Measurements from ENCODE around the gene EHD1.

Gene EHD1

DNA sequence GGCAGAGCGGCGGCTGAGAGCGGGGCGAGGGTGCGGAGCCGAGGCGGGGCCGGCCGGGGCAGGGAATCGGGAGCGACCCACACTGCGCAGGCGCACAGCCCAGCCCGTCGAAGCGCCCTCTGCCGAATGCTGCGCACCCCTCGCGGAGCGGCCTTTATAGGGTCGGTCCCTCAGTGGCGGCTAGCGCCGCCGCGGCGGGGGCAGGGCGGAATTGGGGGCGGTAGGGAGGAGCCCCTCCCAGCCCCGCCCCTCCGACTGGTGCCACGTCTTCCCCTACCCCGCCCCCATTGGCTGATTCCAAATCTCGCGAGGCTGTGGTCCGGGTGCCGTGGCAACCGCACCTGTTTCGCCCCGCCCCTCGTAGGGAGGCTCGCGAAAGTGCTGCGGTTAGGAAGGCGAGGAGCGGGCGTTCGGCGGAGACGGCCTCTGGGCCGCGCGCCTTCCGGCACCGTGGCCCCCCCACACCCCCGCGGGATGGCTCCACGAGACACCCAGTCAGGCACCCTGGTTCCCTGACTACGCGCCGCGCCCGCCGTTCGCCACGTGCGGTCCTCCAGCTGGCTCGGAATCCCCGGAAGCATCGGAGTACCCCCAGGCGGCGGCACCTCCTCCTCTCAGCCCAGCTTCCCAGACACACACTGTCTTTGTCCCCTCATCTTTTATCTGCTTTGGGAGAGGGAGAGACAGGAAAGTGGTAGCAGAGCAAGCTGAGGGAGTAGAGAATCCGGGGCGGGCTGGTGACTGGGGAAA is at the start of gene EHD1:
EHD1 (minus strand) TSS at position 128 of the 750 bp plus-strand sequence. CDS start 157 bp downstream, outside the sequence.
- peak within 1 kb of the TSS; percentile 90 for H3K4me3 ChIP-seq (ENCODE audit: insufficient read depth, low read length, poor library complexity, severe bottlenecking)
- H3K27me3 ChIP-seq (ENCODE audit: low read length): no peaks in the 10 kb centered on the region
- H4K20me1 ChIP-seq (ENCODE audit: low read depth, low read length): no peaks in the 10 kb centered on the region; the same call in 1 of the 2 replicates
- no peaks in the 10 kb centered on the region for H3K9me2 ChIP-seq (replicated peaks; ENCODE audit: insufficient read depth, low read length)
- TF ChIP-seq EZH2phosphoT487 (conservative IDR thresholded peaks at IDR 0.05; ENCODE audit: low read length): no peak
- TF ChIP-seq, protein P1, sequence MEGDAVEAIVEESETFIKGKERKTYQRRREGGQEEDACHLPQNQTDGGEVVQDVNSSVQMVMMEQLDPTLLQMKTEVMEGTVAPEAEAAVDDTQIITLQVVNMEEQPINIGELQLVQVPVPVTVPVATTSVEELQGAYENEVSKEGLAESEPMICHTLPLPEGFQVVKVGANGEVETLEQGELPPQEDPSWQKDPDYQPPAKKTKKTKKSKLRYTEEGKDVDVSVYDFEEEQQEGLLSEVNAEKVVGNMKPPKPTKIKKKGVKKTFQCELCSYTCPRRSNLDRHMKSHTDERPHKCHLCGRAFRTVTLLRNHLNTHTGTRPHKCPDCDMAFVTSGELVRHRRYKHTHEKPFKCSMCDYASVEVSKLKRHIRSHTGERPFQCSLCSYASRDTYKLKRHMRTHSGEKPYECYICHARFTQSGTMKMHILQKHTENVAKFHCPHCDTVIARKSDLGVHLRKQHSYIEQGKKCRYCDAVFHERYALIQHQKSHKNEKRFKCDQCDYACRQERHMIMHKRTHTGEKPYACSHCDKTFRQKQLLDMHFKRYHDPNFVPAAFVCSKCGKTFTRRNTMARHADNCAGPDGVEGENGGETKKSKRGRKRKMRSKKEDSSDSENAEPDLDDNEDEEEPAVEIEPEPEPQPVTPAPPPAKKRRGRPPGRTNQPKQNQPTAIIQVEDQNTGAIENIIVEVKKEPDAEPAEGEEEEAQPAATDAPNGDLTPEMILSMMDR (IDR thresholded peaks at IDR 0.05; ENCODE audit: insufficient read depth, low read length, poor library complexity, severe bottlenecking): peak; percentile 21
- H3K27ac ChIP-seq (ENCODE audit: low read depth, low read length): peak within 1 kb of the TSS; percentile 82
- H3K9me3 ChIP-seq (ENCODE audit: insufficient read depth, low read length): no peaks in the 10 kb centered on the region
- H3K79me2 ChIP-seq (ENCODE audit: insufficient read depth, low read length): peaks cover 44% of the 10 kb centered on the region
- peak within 1 kb of the TSS; percentile 91 for H3K9ac ChIP-seq (ENCODE audit: low read length)
- peak within 1 kb of the TSS; percentile 77 for H3K4me2 ChIP-seq (ENCODE audit: low read depth, low read length, poor library complexity, severe bottlenecking)
- peaks cover 32% of the 10 kb centered on the region for H3F3A ChIP-seq (ENCODE audit: insufficient read depth)
- H3K36me3 ChIP-seq (ENCODE audit: low read length): no peaks in the 10 kb centered on the region
- H2AFZ ChIP-seq (ENCODE audit: low read depth, low read length, severe bottlenecking): no peak within 1 kb of the TSS

DNA sequence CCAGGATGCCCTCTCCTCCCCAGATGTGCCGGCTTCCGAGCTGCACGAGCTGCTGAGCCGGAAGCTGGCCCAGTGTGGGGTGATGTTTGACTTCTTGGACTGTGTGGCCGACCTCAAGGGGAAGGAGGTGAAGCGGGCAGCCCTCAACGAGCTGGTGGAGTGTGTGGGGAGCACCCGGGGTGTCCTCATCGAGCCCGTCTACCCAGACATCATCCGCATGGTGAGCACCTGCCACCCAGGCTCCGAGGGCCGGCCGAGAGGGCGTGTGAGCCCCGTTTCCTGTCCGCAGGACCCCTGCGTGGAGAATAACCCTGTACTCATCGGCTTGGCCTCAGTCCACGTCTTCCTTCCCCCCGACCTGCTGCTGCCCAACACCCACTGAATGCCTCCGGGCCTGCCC is 48.3 kb upstream of the EHD1 start:
- no peak overlapping the region for H2AFZ ChIP-seq (ENCODE audit: low read depth, low read length, severe bottlenecking)
- H3K4me2 ChIP-seq (ENCODE audit: low read depth, low read length, poor library complexity, severe bottlenecking): no peak overlapping the region
- no peaks in the 10 kb centered on the region for H3K9me2 ChIP-seq (replicated peaks; ENCODE audit: insufficient read depth, low read length)
- no peak for TF ChIP-seq EZH2phosphoT487 (conservative IDR thresholded peaks at IDR 0.05; ENCODE audit: low read length)
- TF ChIP-seq, protein P1 (IDR thresholded peaks at IDR 0.05; ENCODE audit: insufficient read depth, low read length, poor library complexity, severe bottlenecking): no peak
- H3K36me3 ChIP-seq (ENCODE audit: low read length): no peaks in the 10 kb centered on the region
- H3K27me3 ChIP-seq (ENCODE audit: low read length): no peaks in the 10 kb centered on the region
- H4K20me1 ChIP-seq (ENCODE audit: low read depth, low read length): no peaks in the 10 kb centered on the region
- H3K9me3 ChIP-seq (ENCODE audit: insufficient read depth, low read length): no peaks in the 10 kb centered on the region
- no peaks in the 10 kb centered on the region for H3F3A ChIP-seq (ENCODE audit: insufficient read depth)
- H3K79me2 ChIP-seq (ENCODE audit: insufficient read depth, low read length): no peaks in the 10 kb centered on the region
- no peak overlapping the region for H3K4me3 ChIP-seq (ENCODE audit: insufficient read depth, low read length, poor library complexity, severe bottlenecking)
- no peak overlapping the region for H3K9ac ChIP-seq (ENCODE audit: low read length)
- H3K27ac ChIP-seq (ENCODE audit: low read depth, low read length): no peak overlapping the region

DNA sequence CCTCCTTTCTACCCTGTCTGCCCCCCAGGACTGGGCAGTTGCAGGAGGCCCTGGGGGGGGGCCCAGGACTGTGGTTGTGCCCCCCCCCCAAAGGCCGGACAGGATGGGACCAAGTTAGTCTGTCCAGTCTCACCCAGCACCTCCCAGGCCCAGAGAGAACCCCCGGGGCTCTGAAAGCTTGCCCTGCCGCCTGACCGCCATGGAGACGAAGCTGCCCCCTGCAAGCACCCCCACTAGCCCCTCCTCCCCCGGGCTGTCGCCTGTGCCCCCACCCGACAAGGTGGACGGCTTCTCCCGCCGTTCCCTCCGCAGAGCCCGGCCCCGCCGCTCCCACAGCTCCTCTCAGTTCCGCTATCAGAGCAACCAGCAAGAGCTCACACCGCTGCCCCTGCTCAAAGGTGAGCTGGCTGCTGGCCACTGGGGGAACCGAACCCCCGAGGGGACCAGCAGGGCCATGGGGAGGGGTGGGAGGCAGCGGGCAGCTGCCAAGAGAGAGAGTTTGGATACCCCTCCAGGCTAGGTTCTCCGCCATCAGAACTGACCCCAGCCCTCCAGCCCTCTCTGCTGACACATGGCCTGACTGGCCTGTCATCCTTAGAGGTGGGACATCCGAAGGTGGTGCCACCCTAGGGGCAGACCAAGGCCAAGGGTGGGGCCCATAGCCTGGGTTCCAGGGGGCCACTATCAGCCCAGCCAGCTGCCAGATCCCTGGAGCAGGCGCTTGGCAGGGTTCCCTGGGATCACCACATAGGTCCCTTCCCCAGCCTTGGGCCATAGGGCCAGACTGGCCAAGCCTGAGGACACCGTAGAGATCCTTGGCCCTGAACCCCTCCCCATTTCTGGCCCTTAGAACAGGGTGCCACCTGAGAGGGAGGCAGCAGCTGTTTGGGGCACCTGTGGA is 47.4 kb upstream of the EHD1 start:
- TF ChIP-seq, protein P1 (IDR thresholded peaks at IDR 0.05; ENCODE audit: insufficient read depth, low read length, poor library complexity, severe bottlenecking): no peak
- TF ChIP-seq EZH2phosphoT487 (conservative IDR thresholded peaks at IDR 0.05; ENCODE audit: low read length): no peak

More for the DNA sequence above, 47.4 kb upstream of the EHD1 start:
- no peak overlapping the region for H3K9ac ChIP-seq (ENCODE audit: low read length)
- H3K4me3 ChIP-seq (ENCODE audit: insufficient read depth, low read length, poor library complexity, severe bottlenecking): no peak overlapping the region
- no peaks in the 10 kb centered on the region for H3K27me3 ChIP-seq (ENCODE audit: low read length)
- H2AFZ ChIP-seq (ENCODE audit: low read depth, low read length, severe bottlenecking): no peak overlapping the region
- no peaks in the 10 kb centered on the region for H4K20me1 ChIP-seq (ENCODE audit: low read depth, low read length)
- no peak overlapping the region for H3K4me2 ChIP-seq (ENCODE audit: low read depth, low read length, poor library complexity, severe bottlenecking)
- H3K79me2 ChIP-seq (ENCODE audit: insufficient read depth, low read length): no peaks in the 10 kb centered on the region
- H3K27ac ChIP-seq (ENCODE audit: low read depth, low read length): no peak overlapping the region
- no peaks in the 10 kb centered on the region for H3K9me2 ChIP-seq (replicated peaks; ENCODE audit: insufficient read depth, low read length)
- no peaks in the 10 kb centered on the region for H3F3A ChIP-seq (ENCODE audit: insufficient read depth)
- no peaks in the 10 kb centered on the region for H3K36me3 ChIP-seq (ENCODE audit: low read length)
- no peaks in the 10 kb centered on the region for H3K9me3 ChIP-seq (ENCODE audit: insufficient read depth, low read length)

Data from SU-DHL-6 (cell line).